Measurements from ENCODE around the gene RNF146.
"Not testable (repeated sequence)": the region's sequence is repeated elsewhere in the genome, so short reads cannot be mapped to it uniquely, and the experiment has no call there.

Gene RNF146

DNA sequence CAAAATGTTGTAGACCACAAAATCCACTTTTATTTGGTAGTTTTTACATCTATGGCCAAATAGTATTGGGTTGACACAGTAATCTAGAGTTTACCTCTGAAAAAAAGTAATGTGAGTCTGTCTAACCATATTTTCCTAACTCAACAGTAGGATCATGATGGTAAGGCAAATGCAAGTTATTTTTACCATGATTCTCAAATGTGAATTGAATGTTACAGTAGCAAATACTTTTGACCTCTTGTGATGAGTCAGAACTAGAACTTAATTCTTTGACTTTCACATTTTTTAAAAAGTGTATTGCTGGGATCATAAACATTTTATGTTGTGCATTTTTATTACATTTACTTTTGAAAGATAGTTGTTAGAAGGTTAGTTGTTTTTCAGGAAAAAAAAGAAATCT lies 22.0 kb downstream of the RNF146 start:
- no peak for DNase-seq (ENCODE audit: low read depth in 2 of 2)

DNA sequence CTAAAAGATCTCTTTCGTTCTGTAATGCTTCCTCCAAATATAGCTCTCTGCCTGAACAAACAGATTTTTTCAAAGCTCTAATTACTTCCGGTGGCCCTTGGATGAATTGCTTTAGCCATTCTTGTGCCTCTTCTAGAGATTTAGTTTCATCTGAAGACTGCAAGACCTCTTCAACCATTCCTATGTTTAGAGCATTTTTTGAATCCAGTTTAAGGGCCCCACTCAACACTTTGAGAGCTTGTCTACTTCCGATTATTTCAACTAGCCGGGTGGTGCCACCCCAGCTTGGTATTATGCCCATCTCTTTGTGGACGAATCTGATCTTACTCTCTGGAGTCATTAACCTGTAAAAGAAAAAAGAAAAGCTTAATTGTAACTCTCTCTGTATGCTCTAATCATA lies 23.3 kb downstream of the RNF146 start:
- DNase-seq (ENCODE audit: low read depth in 2 of 2) = no peak

DNA sequence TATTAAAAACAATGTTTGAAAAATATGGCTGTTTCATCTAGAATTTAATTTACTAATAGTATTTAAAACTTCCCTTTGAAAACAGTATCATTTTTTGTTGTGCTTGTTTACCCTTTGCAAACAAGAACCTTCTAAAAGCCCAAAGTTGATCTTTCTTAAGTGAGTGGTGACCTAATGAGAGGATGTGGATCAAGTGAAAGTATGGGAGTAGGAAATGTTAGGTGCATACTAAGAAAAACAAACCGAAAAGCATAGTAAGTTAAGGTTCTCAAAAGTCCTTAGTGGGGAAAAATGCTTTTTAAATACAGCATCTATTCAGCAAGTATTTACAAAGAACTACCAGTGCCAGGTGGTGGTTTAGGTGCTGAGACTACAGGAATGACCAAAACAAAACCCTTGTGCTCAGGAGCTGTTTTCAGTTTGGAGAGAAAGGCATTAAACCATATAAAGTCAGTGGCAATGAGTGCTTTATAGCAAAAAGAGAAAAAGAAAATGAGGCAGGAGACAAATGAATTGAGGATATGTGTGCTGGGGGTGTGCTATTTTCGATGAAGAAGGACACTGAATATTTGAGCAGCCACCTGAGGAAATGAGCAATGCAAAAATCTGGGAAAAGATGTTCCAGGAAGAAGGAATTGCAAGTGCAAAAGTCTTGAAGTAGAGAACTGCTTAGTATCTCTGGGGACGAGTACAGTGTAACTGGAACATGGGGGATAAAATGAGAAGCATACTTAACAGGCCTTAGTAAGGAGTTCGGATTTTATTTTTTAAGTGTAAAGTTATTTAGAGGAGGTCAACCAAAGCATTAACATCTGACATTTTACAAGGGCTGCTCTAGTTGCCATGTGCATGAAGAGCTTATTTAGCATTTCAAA lies 24.0 kb downstream of the RNF146 start:
- DNase-seq (ENCODE audit: low read depth in 2 of 2) = no peak

DNA sequence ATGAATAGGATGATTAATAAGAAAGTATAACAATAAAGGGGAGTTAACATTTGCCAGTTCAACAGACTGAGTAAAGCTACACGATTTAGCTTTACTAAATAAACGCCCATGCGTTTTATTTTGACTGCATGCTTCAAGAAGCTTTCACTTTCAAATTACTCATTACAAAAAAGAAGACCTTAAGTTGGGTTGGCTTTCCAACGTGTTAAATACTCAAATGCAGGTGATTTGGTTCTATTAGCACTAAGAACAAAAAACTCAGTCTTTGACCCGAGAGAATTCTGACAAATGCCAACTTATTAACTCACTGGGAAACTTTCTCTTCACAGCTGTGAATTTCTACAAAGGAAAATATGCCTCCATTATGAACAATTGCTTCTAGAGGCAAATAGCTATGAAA lies 24.8 kb downstream of the RNF146 start:
- no peak for DNase-seq (ENCODE audit: low read depth in 2 of 2)

DNA sequence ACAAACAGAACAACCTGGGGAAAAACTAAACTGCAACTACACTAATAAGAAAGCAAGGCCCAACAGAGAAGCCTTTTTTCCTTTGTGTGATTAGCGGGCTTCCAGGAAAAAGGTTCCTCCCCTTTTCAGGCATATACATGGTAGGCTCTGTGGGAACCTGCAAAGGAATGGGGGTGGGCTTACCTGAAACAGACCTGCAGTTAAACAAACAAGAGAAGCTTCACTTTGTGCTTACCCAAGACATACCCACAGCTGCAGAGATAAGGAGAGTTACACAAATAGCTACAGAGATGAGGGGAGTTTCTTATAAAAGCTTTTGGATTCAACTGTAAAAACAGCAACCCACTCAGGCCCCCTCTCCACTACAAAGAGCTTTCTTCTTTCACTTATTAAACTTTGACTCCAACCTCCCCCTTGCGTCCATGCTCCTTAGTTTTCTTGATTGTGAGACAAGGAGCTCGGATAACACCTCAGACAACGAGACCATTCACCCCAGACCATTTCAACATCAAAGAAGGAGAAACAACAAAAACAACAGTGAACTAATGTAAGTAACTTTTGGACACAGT lies 30.9 kb downstream of the RNF146 start:
- DNase-seq (ENCODE audit: low read depth in 2 of 2) = no peak

DNA sequence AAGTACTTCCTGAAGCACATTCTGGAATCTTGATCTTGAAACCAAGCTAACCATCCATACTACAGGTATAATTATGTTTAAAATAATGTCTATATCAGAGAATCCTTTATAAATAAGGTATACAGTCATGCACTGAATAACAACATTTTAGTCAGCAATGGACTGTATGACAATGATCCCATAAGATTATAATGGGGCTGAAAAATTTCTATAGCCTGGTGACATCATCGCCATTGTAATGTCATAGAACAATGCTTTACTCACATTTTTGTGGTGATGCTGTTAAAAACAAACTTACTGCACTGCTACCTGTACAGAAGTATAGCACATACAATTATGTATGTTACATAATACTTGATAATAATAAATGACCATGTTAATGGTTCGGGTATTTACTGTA lies 31.8 kb downstream of the RNF146 start:
- no peak for DNase-seq (ENCODE audit: low read depth in 2 of 2)

DNA sequence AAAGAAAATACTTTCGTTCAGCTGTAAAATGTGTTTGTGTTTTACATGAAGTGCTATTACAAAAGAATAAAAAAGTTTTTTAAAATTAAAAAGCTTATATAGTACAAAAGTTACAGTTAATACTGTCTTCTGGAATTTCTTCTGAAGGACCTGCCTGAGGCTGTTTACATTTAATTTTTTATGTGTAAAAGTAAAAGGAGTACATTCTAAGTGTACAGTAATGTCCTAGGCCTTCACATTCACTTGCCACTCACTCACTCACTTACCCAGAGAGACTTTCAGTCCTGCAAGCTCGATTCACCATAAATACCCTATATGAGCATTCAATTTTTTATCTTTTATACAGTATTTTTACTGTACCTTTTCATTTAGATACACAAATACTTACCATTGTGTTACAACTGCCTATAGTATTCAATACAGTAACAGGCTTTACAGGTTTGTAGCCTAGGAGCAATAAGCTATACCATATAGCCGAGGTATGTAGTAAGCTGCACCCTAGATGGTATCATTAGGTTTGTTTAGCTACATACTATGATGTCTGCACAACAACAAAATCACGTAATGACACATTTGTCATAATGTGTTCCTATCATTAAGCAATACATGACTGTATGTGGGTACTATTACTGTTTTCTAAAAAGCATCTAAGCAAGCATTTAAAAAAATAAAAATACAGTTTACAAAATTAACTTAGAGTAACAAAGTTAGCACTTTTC lies 33.0 kb downstream of the RNF146 start:
- no peak for DNase-seq (ENCODE audit: low read depth in 2 of 2)

DNA sequence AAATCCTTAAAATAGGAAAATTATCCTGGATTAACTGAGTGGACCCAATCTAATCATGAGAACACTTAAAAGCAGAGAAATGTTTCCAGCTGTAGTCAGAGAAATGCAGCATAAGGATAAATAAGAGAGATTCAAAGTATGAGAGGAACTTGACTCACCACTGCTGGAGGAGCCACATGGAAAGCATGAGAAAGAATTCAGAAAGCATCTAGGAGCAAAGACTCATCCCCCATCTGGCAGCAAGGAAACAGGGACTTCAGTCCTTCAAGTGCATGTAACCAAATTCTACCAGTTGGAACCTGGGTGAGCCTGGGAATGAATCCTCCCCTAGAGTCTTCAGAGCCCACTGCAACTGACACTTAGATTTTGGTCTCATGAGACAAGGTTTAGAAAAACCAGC lies 33.7 kb downstream of the RNF146 start:
- DNase-seq (ENCODE audit: low read depth in 2 of 2) = no peak

DNA sequence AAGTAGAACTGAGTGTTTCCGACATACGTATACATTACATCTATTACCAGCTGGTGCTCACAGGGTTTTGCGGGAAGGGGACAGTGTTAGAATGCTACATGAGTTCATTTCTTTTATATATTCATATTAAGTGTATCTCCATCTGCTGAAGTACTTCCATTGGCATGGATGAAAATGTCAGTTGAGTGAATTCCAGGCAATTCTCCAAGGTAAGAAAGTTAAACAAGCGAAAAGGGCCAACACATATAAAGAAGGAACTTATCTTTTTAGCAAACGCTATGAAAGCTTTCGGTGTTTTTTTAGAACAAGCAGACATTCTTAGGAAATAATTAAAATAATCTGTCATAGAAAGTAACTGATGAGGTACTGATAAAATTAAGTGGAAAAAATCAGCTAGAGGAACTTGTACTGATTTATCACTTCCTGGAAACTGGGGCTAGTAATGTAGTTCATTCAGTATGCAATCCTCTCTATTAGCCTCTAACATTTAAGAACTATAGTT lies 34.6 kb downstream of the RNF146 start:
- no peak for DNase-seq (ENCODE audit: low read depth in 2 of 2)

DNA sequence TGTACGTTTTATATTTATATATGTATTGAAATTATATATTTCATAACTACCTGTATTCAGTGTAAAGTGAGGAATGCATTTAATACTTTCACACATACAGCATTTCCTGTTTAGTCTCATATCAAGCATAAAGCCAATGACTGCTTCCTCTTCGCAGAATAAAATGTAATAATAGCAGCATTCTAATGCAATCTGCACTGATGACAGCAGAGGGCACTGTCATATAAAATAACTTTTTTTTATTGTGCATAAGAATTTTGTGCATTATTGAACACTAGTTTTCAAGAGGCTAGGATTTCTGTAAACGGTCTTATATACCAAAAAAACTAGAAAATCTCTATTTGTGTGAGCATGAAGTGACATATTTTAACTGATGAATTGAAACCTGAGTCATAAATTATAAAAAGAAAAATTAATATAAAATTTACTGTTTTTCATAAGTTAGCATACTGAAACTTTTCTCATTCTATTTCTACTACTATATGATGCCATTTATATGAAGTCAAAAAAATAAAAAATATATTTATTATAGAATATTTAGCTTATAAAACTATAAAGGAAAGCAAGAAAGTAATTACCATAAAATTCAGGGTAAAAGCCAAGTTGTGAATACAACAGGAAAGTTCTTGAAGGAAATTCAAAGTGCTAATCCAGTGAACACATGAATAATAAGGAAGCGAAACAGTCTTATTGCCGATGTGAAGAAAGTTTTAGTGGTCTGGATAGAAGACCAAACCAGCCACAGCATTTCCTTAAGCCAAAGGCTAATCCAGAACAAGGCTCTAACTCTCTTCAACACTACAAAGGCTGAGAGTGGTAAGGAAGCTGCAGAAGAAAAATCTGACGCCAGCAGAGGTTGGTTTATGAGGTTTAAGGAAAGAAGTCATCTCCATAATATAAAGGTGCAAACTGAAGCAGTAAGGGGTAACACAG lies 36.3 kb downstream of the RNF146 start:
- peak; percentile 10 to 12 for DNase-seq (ENCODE audit: low read depth in 2 of 2)

DNA sequence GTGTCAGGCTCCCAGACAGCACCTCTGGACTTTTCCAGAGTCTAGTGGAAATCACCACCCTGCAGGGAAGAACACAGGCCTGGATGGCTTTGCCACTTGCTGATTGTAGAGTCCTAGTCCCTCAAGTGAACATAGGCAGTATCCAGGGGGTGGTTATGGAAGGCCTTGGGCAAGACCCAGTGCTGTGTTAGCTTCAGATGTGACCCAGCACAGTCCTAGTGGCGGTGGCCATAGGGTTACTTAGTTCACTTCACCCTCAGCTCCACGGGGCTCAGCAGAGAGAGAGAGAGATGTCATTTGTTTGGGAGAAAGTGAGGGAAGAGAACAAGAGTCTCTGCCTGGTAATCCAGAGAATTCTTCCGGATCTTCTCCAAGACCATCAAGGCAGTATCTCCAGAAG lies 37.3 kb downstream of the RNF146 start:
- DNase-seq (ENCODE audit: low read depth in 2 of 2) = no peak

DNA sequence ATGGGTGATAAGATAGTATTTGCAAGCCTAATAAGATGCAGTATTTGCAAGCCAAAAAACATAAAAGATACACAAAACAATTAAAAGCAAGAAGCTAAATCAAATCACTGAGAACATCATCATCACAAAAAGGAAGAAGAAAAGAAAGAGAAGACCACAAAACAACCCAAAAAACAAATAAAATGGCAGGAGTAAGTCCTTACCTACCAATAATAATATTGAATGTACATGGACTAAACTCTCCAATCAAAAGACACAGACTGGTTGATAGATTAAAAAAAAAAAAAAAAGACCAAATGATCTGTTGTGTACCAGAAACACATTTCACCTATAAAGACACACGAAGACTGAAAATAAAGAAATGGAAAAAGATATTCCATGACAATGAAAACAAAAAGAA lies 39.1 kb downstream of the RNF146 start:
- no peak for DNase-seq (ENCODE audit: low read depth in 2 of 2)

DNA sequence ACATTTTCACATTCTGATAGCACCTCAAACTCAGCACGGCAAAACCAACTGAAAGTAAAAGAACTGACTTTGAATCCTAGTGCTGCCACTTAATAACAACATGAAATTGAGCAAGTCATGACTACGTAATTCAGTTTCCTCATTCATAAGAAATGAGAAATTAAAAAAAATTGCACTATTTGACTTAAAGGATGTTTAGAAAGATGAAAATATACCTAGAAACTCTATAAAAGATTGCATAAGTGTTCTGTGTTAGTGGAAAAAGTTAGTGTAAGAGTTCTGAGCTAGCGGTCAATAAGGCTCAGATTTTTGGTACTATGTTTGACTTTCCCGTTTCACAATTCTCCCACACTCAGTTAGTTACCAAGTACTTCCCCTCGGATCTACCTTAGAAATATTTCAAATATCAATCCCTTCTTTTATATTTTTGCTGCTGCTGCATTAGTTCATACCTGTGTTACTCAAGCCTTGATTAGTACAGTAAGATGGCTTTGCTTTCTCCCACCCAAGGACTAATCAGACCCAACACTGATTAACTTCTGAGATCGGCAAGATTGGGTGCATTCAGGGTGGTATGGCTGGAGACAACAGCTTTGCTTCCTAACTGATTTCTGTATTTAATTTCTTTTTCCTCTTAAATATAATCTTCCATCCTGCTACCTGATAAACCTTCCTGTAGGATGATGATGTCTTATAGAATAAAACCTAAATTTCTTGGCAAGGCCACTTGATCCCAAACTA lies 50.9 kb downstream of the RNF146 start:
- no peak for DNase-seq (ENCODE audit: low read depth in 2 of 2)

DNA sequence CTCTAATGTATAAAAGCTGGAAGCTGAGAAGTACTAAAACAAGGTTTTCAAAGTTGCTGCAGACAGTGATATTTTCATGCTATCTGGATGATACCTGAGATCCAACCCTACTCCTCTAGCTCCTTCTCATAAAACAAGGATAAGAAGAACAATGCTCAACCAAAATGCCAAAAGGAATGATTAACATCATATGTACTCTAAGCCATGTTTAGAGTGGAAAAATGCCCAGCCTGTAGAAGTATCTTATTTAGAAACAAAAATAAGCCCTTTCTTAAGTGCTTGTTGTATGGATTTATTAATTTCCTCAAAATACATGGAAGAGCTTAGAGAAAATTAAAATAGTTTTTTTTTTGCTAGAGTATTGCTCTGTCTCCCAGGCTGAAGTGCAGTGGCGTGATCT lies 53.0 kb downstream of the RNF146 start:
- DNase-seq (ENCODE audit: low read depth in 2 of 2) = no peak

DNA sequence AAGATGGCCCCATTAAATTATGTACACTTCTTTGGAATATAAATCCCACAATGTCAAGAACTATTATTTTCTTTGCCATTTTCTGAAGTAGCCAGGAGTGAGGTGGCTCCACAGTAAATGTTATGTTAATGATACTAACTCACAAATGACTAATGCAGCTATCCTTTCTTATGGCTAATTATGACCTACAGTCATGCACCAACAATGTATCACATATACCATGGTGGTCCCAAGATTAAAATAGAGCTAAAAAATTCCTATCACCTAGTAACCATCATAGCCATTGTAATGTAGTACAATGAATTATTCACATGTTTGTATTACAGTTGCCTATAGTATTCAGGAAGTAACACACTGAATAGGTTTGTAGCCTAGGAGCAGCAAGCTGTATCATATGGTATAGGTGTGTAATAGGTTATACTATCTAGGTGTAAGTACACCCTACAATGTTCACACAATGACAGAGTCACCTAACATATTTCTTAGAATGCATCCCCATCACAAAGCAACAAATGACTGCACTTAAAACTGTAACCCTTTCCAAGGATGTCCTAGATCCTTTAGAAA lies 61.5 kb downstream of the RNF146 start:
- DNase-seq (ENCODE audit: low read depth in 2 of 2) = no peak

DNA sequence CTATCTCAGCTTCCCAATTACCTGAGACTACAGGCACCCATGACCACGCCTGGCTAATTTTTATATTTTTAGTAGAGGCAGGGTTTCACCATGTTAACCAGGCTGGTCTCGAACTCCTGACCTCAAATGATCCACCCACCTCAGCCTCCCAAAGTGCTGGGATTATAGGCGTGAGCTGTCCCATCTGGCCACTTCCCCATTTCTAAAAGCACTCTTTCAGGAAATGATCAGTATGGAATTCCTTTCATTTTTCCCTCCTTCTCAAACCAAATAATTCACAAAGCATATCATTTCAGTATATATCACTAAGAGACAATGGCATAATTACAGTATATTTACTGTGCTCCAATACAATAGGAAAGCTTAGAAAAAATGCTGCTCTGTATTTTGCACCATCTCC lies 64.6 kb downstream of the RNF146 start:
- not testable (repeated sequence) for DNase-seq (ENCODE audit: low read depth in 2 of 2)

DNA sequence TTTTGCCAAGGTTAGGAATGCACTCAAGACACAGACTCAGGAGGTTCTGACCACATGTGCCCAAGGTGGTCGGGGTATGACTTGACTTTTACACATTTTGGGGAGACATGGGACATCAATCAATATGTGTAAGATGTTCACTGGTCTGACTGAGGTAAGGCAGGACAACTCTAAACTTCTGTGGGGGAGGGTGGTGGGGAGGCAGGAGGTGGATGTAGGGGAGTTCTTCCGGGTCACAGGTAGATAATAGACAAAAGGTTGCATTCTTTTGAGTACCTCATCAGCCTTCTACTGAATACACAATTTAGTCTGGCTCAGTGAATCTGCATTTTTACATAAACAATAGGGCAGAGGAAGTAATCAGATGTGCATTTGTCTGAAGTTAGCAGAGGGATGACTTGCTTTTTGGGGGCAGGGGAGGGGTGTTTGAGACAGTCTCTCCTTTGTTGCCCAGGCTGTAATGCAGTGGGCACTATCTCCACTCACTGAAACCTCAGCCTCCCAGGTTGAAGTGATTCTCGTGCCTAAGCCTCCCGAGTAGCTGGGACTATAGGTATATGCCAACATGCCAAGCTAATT lies 65.8 kb downstream of the RNF146 start:
- no peak for DNase-seq (ENCODE audit: low read depth in 2 of 2)

Data from stimulated activated CD4-positive, alpha-beta T cell treated with anti-CD3 and anti-CD28 coated beads, Interleukin-4, amount 100 ng/mL, for 48 hours (primary cell).